ENCODE results near the gene P2RX6. TPM values are rescaled to one million over a fixed set of nuclear protein-coding genes. Genes with fewer than 3 reads are reported as not detected.

Gene P2RX6
- total and polyA plus RNA-seq, 9 of the 15 experiments (the other 6 are each of a cell fraction or from before 2014, with no cell fraction given): 0.01 to 3.9 (median 1.5) TPM; not detected in 1

DNA sequence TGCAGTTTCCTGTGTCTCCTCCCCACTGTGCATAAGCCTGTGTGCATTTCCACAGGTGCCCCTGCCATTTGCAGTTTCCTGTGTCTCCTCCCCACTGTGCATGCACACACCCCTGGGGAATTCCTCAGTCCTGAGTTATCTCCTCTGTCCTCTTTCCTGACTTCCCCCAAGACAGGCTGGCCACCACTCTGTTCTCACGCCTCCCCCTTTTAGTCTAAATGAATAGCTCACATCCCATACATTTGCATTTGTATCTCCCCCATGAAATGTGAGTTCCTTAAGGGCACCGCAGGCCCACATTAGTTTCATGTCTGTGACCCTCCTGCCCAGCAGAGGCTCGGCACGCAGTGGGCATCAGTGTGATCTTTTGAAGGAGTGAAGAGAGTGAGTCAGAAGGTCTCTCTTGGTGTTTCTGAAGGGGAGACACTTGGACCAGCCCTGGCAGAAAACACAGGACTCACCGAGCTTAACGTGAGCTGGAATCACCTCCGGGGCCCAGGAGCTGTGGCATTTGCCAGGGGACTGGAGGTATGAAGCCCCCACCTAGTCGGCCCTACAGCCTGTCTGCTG lies 37.0 kb downstream of the P2RX6 start (continued):
- TF ChIP-seq, protein P1, sequence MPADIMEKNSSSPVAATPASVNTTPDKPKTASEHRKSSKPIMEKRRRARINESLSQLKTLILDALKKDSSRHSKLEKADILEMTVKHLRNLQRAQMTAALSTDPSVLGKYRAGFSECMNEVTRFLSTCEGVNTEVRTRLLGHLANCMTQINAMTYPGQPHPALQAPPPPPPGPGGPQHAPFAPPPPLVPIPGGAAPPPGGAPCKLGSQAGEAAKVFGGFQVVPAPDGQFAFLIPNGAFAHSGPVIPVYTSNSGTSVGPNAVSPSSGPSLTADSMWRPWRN (IDR thresholded peaks at IDR 0.05; ENCODE audit: low read depth): no peak
- TF ChIP-seq, protein P2, sequence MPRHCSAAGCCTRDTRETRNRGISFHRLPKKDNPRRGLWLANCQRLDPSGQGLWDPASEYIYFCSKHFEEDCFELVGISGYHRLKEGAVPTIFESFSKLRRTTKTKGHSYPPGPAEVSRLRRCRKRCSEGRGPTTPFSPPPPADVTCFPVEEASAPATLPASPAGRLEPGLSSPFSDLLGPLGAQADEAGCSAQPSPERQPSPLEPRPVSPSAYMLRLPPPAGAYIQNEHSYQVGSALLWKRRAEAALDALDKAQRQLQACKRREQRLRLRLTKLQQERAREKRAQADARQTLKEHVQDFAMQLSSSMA (CRISPR knock-in tag; IDR thresholded peaks at IDR 0.05): 0 out of 2 replicates have a peak, but pooled peaks have one; percentile 18
- TF ChIP-seq, protein P3, sequence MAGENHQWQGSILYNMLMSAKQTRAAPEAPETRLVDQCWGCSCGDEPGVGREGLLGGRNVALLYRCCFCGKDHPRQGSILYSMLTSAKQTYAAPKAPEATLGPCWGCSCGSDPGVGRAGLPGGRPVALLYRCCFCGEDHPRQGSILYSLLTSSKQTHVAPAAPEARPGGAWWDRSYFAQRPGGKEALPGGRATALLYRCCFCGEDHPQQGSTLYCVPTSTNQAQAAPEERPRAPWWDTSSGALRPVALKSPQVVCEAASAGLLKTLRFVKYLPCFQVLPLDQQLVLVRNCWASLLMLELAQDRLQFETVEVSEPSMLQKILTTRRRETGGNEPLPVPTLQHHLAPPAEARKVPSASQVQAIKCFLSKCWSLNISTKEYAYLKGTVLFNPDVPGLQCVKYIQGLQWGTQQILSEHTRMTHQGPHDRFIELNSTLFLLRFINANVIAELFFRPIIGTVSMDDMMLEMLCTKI (IDR thresholded peaks at IDR 0.05; ENCODE audit: partially characterized antibody): no peak
- TF ChIP-seq BMI1 (IDR thresholded peaks at IDR 0.05; ENCODE audit: low read length) (no peak), FOXJ3 (CRISPR knock-in tag; IDR thresholded peaks at IDR 0.05) (0 out of 2 replicates have a peak, but pooled peaks have one; percentile 15), FOXA1 (IDR thresholded peaks at IDR 0.05; ENCODE audit: borderline replicate concordance) (no peak), ZNF644 (tag; IDR thresholded peaks at IDR 0.05; ENCODE audit: low read depth) (no peak), MCM3 (IDR thresholded peaks at IDR 0.05) (0 out of 2 replicates have a peak, but pooled peaks have one; percentile 25), RCOR1 (IDR thresholded peaks at IDR 0.05; ENCODE audit: borderline replicate concordance in 1 of 2, low read depth in 2 of 2, low read length in 2 of 2) (0 out of 4 replicates have a peak, but pooled peaks of 1 of the 2 experiments have one; percentile 27), TAF15 (IDR thresholded peaks at IDR 0.05; ENCODE audit: low read depth, low read length) (no peak), NFIC (IDR thresholded peaks at IDR 0.05) (no peak), ZC3H8 (IDR thresholded peaks at IDR 0.05) (no peak), NONO (IDR thresholded peaks at IDR 0.05; ENCODE audit: low read depth in 2 of 2, low read length in 1 of 2) (no peak), CHD2 (IDR thresholded peaks at IDR 0.05; ENCODE audit: low read depth, low read length) (no peak), ZNF311 (CRISPR knock-in tag; IDR thresholded peaks at IDR 0.05) (no peak), KAT2B (IDR thresholded peaks at IDR 0.05; ENCODE audit: low read depth, low read length) (no peak), ZNF224 (CRISPR knock-in tag; IDR thresholded peaks at IDR 0.05) (no peak), ZNF253 (CRISPR knock-in tag; conservative IDR thresholded peaks at IDR 0.05) (no peak), CREB1 (IDR thresholded peaks at IDR 0.05) (no peak), CREB1 (CRISPR knock-in tag; IDR thresholded peaks at IDR 0.05) (0 out of 2 replicates have a peak, but pooled peaks have one; percentile 24), RNF2 (IDR thresholded peaks at IDR 0.05) (no peak)
- TF ChIP-seq, protein P4, sequence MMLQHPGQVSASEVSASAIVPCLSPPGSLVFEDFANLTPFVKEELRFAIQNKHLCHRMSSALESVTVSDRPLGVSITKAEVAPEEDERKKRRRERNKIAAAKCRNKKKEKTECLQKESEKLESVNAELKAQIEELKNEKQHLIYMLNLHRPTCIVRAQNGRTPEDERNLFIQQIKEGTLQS (IDR thresholded peaks at IDR 0.05): no peak
- TF ChIP-seq, protein P4 (CRISPR knock-in tag; conservative IDR thresholded peaks at IDR 0.05): no peak
- TF ChIP-seq, protein P5, sequence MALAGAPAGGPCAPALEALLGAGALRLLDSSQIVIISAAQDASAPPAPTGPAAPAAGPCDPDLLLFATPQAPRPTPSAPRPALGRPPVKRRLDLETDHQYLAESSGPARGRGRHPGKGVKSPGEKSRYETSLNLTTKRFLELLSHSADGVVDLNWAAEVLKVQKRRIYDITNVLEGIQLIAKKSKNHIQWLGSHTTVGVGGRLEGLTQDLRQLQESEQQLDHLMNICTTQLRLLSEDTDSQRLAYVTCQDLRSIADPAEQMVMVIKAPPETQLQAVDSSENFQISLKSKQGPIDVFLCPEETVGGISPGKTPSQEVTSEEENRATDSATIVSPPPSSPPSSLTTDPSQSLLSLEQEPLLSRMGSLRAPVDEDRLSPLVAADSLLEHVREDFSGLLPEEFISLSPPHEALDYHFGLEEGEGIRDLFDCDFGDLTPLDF (CRISPR knock-in tag; IDR thresholded peaks at IDR 0.05): no peak

Data from K562 (cell line).